Measurements from ENCODE around the gene PIAS1.
"Not testable (repeated sequence)": the region's sequence is repeated elsewhere in the genome, so short reads cannot be mapped to it uniquely, and the experiment has no call there.

DNA sequence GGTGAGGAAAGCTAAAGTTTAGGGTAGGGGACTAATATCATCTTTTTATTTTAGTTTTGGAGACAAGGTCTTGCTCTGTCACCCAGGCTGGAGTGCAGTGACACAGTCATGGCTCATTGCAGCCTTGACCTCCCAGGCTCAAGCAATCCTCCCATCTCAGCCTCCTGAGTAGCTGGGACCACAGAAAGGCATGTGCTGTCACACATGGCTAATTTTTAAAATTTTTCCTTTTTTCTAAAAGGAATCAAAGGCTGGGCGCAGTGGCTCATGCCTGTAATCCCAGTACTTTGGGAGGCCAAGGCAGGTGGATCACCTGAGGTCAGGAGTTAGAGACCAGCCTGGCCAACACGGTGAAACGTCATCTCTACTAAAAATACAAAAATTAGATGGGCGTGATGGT lies 171.3 kb downstream of the PIAS1 start:
- TF ChIP-seq, protein P1, sequence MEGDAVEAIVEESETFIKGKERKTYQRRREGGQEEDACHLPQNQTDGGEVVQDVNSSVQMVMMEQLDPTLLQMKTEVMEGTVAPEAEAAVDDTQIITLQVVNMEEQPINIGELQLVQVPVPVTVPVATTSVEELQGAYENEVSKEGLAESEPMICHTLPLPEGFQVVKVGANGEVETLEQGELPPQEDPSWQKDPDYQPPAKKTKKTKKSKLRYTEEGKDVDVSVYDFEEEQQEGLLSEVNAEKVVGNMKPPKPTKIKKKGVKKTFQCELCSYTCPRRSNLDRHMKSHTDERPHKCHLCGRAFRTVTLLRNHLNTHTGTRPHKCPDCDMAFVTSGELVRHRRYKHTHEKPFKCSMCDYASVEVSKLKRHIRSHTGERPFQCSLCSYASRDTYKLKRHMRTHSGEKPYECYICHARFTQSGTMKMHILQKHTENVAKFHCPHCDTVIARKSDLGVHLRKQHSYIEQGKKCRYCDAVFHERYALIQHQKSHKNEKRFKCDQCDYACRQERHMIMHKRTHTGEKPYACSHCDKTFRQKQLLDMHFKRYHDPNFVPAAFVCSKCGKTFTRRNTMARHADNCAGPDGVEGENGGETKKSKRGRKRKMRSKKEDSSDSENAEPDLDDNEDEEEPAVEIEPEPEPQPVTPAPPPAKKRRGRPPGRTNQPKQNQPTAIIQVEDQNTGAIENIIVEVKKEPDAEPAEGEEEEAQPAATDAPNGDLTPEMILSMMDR (IDR thresholded peaks at IDR 0.05; ENCODE audit: insufficient read depth, low read length, poor library complexity, severe bottlenecking) = not testable (repeated sequence)
- not testable (repeated sequence) for TF ChIP-seq EZH2phosphoT487 (conservative IDR thresholded peaks at IDR 0.05; ENCODE audit: low read length)

Data from SU-DHL-6 (cell line).